Measurements from ENCODE around the gene CLDN5. TPM values are rescaled to one million over a fixed set of nuclear protein-coding genes. Genes with fewer than 3 reads are reported as not detected.

CLDN5 gene
- total and polyA plus RNA-seq, 4 donors: 157 to 548 (median 364) TPM

DNA sequence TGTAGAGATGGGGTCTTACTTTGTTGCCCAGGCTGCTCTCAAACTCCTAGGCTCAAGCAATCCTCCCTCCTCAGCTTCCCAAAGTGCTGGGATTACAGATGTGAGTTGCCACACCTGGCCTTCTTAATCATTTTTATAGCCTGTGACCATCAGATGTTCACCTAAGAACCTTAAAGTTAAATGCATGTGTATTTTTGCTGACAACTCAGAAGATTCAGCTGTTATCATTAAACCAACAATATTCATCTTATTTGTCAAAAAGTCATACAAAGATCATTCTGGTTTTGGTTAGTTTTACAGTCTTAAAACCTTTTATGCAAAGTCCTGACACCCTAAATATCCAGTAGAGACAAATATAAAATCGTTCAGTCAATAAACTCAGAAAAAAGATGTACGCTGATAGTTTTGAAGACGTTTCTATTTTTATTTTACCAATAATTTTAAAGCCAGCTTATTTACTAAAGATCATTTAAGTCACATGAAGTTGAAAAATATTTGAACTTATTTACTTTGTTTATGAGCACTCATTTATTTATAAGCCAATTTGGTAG is 22.2 kb downstream of the CLDN5 start:
- Histone ChIP-seq H3K4me1 (ENCODE audit: control insufficient read depth in 5 of 5, insufficient read depth in 5 of 5, low read length in 5 of 5) (peaks cover 0 to 3% (median 0%) of the 10 kb centered on the region in 5 donors), H3K9ac (ENCODE audit: insufficient read depth in 1 of 2, low read length in 2 of 2) (no peak overlapping the region), H3K27me3 (ENCODE audit: control insufficient read depth in 3 of 3, insufficient read depth in 3 of 3, low read length in 2 of 3) (no peaks in the 10 kb centered on the region), H3K27ac (ENCODE audit: low read depth in 1 of 2, low read length in 1 of 2) (no peak overlapping the region), H3K4me3 (no peak overlapping the region), H3K9me3 (ENCODE audit: control insufficient read depth in 4 of 4, insufficient read depth in 3 of 4, low read length in 3 of 4) (no peaks in the 10 kb centered on the region), H3K36me3 (ENCODE audit: control insufficient read depth in 4 of 4, insufficient read depth in 4 of 4, low read length in 4 of 4) (no peaks in the 10 kb centered on the region)
- no peak for DNase-seq
- ATAC-seq (ENCODE audit: insufficient read depth, low FRiP score): no peak
- 93% methylated on average over 3 of the region's 3 CpGs for WGBS, 2 donors
- TF ChIP-seq, protein P1, sequence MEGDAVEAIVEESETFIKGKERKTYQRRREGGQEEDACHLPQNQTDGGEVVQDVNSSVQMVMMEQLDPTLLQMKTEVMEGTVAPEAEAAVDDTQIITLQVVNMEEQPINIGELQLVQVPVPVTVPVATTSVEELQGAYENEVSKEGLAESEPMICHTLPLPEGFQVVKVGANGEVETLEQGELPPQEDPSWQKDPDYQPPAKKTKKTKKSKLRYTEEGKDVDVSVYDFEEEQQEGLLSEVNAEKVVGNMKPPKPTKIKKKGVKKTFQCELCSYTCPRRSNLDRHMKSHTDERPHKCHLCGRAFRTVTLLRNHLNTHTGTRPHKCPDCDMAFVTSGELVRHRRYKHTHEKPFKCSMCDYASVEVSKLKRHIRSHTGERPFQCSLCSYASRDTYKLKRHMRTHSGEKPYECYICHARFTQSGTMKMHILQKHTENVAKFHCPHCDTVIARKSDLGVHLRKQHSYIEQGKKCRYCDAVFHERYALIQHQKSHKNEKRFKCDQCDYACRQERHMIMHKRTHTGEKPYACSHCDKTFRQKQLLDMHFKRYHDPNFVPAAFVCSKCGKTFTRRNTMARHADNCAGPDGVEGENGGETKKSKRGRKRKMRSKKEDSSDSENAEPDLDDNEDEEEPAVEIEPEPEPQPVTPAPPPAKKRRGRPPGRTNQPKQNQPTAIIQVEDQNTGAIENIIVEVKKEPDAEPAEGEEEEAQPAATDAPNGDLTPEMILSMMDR (IDR thresholded peaks at IDR 0.05; ENCODE audit: control extremely low read depth, extremely low read depth): no peak

GRCh38 chr22:19499880-19500242 is 24.3 kb downstream of the CLDN5 start:
- TF ChIP-seq, protein P1 (IDR thresholded peaks at IDR 0.05; ENCODE audit: control extremely low read depth, extremely low read depth): no peak
- WGBS, 2 donors: 97% methylated on average over 4 of the region's 4 CpGs
- Histone ChIP-seq H3K4me3 (no peak overlapping the region), H3K9me3 (ENCODE audit: control insufficient read depth in 4 of 4, insufficient read depth in 3 of 4, low read length in 3 of 4) (no peaks in the 10 kb centered on the region), H3K36me3 (ENCODE audit: control insufficient read depth in 4 of 4, insufficient read depth in 4 of 4, low read length in 4 of 4) (no peaks in the 10 kb centered on the region), H3K4me1 (ENCODE audit: control insufficient read depth in 5 of 5, insufficient read depth in 5 of 5, low read length in 5 of 5) (peaks cover 0 to 3% (median 0%) of the 10 kb centered on the region in 5 donors), H3K9ac (ENCODE audit: insufficient read depth in 1 of 2, low read length in 2 of 2) (no peak overlapping the region), H3K27ac (ENCODE audit: low read depth in 1 of 2, low read length in 1 of 2) (no peak overlapping the region), H3K27me3 (ENCODE audit: control insufficient read depth in 3 of 3, insufficient read depth in 3 of 3, low read length in 2 of 3) (no peaks in the 10 kb centered on the region)
- ATAC-seq (ENCODE audit: insufficient read depth, low FRiP score) (no peak), DNase-seq (no peak)

- 87 to 96% methylated on average over 7 of the region's 7 CpGs for WGBS, 2 donors
- peaks cover 0 to 3% (median 0%) of the 10 kb centered on the region in 5 donors for H3K4me1 ChIP-seq (ENCODE audit: control insufficient read depth in 5 of 5, insufficient read depth in 5 of 5, low read length in 5 of 5)
- TF ChIP-seq, protein P1 (IDR thresholded peaks at IDR 0.05; ENCODE audit: control extremely low read depth, extremely low read depth): no peak
- H3K9me3 ChIP-seq (ENCODE audit: control insufficient read depth in 4 of 4, insufficient read depth in 3 of 4, low read length in 3 of 4): no peaks in the 10 kb centered on the region
- no peaks in the 10 kb centered on the region for H3K27me3 ChIP-seq (ENCODE audit: control insufficient read depth in 3 of 3, insufficient read depth in 3 of 3, low read length in 2 of 3)
- ATAC-seq (ENCODE audit: insufficient read depth, low FRiP score) (no peak), DNase-seq (no peak)
- H3K36me3 ChIP-seq (ENCODE audit: control insufficient read depth in 4 of 4, insufficient read depth in 4 of 4, low read length in 4 of 4): no peaks in the 10 kb centered on the region
- no peak overlapping the region for H3K4me3 ChIP-seq
- H3K9ac ChIP-seq (ENCODE audit: insufficient read depth in 1 of 2, low read length in 2 of 2): no peak overlapping the region
- H3K27ac ChIP-seq (ENCODE audit: low read depth in 1 of 2, low read length in 1 of 2): no peak overlapping the region
These were observed 24.9 kb downstream of the CLDN5 start for GRCh38 chr22:19499236-19499879.

DNA sequence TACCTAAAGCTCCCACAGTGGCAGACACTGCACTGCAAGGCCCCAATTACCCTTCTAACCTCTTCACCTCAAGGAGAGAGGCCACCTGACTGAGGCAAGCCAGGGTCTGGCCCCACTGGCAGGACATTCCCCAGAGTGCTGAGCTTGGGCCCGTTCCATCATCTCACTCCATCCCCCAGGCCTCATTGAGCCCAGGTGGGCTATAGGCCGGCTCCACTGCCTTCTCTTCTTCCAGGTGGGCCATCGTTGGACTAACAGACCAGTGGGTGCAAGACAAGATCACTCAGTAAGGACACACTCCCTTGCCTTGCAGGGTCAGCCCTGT is 25.4 kb downstream of the CLDN5 start:
- H3K36me3 ChIP-seq (ENCODE audit: control insufficient read depth in 4 of 4, insufficient read depth in 4 of 4, low read length in 4 of 4): no peaks in the 10 kb centered on the region
- TF ChIP-seq, protein P1 (IDR thresholded peaks at IDR 0.05; ENCODE audit: control extremely low read depth, extremely low read depth): no peak
- no peak overlapping the region for H3K9ac ChIP-seq (ENCODE audit: insufficient read depth in 1 of 2, low read length in 2 of 2)
- WGBS, 2 donors: 98% methylated on average over 3 of the region's 3 CpGs
- no peak for DNase-seq
- H3K9me3 ChIP-seq (ENCODE audit: control insufficient read depth in 4 of 4, insufficient read depth in 3 of 4, low read length in 3 of 4): no peaks in the 10 kb centered on the region
- no peak overlapping the region for H3K27ac ChIP-seq (ENCODE audit: low read depth in 1 of 2, low read length in 1 of 2)
- no peaks in the 10 kb centered on the region for H3K27me3 ChIP-seq (ENCODE audit: control insufficient read depth in 3 of 3, insufficient read depth in 3 of 3, low read length in 2 of 3)
- no peak overlapping the region for H3K4me3 ChIP-seq
- no peak for ATAC-seq (ENCODE audit: insufficient read depth, low FRiP score)
- peaks cover 0 to 3% (median 0%) of the 10 kb centered on the region in 5 donors for H3K4me1 ChIP-seq (ENCODE audit: control insufficient read depth in 5 of 5, insufficient read depth in 5 of 5, low read length in 5 of 5)
